Measurements from ENCODE around the gene QRICH1.

GRCh38 chr3:49108346-49108745 is 14.5 kb upstream of the QRICH1 start:
- TF ChIP-seq POLR2AphosphoS5 (IDR thresholded peaks at IDR 0.05; ENCODE audit: borderline replicate concordance, low read depth, low read length) (no peak), EZH2 (IDR thresholded peaks at IDR 0.05) (no peak)

All from SK-N-MC (cell line).